Activated CD4-positive, alpha-beta T cell treated with anti-CD3 and anti-CD28 coated beads, Interleukin-2, amount 50 U/mL, for 16 hours (primary cell): ENCODE data around the gene INPPL1.
A peak's percentile ranks its signal among the peaks of the same experiment; 100 is the strongest.

Source experiments
- DNase-seq: peaks from one replicate; pipeline ENCODE4 v3.0.0-alpha.2; 2020

Gene INPPL1

DNA sequence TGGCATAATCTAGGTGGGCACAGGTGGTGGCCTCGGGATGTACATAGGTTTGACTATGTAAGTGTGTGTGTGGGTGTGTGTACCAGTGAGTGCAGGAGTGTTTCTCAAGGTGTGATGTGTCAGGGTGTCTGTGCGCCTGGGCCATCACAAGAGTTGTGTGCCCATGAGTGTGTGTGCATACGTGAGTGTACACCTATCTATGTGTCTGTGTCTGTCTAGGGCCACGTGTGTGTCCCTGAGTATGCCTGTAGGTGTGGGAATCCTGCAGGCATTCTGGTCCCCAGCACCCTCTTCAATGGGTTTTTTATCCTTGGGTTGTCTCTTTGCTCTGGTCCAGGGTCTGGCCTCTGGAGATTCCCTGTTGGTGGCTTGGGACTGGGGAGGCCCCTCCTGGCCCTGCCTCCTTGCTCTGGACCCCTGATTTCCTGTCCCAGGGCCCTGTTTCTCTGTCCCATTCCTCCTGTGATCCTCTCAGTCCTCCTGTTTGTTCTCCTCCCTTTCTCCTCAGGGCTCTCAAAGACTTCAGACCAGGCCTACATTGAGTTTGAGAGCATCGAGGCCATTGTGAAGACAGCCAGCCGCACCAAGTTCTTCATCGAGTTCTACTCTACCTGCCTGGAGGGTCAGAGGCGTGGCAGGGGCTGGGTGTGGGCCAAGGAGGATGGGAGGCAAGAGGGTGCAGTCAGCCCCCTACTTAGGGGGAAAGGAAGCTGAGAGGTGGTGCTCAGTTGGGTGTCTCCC lies 9.4 kb downstream of the INPPL1 start:
- DNase-seq: no peak

DNA sequence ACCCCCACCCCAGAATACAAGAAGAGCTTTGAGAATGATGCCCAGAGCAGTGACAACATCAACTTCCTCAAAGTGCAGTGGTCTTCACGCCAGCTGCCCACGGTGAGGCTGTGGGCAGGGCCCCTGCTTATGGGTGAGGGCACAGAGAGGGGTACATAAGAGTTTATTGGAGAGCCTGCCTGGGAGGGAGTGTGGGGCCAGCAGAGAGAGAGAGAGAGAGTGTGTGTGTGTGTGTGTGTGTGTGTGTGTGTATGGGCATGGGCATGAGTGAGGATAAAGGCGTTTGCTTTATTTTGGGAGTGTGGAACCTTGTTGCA lies 9.9 kb downstream of the INPPL1 start:
- DNase-seq: no peak

DNA sequence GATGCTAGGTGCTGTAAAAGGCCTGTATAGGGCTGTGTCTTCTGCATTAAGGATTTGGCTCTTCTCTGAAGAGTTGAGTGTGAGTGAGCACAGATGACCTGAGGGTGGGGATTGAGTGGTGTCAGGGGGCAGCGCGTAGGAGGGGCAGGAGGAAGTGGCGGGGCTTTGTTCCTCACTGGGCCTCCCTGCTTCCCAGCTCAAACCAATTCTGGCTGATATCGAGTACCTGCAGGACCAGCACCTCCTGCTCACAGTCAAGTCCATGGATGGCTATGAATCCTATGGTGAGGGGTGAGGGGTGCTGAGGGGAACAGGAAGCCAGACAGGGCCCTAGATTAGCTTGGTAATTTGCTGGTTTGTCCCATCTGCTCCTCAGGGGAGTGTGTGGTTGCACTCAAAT lies 10.4 kb downstream of the INPPL1 start:
- no peak for DNase-seq

DNA sequence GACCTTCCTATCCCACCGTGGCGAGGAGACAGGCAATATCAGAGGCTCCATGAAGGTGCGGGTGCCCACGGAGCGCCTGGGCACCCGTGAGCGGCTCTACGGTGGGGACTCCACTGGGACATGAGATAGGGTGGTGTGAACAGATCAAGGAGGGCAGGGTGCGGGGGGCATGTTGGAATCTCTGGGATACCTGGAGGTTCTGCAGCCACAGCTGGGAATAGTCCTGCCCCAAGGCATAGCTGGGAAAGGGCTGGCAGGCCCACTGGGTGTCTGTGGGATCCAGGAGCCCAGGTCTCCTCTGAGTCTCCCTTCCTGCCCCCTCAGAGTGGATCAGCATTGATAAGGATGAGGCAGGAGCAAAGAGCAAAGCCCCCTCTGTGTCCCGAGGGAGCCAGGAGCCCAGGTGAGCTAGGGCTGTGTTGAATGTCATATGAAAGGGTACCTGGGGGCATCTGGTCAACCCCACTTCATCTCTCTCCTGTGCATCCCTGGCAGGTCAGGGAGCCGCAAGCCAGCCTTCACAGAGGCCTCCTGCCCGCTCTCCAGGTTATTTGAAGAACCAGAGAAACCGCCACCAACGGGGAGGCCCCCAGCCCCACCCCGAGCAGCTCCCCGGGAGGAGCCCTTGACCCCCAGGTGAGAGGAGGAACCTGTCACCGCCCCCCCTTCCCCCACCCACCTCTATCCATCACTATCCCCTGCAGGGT lies 10.9 kb downstream of the INPPL1 start:
- DNase-seq: no peak

DNA sequence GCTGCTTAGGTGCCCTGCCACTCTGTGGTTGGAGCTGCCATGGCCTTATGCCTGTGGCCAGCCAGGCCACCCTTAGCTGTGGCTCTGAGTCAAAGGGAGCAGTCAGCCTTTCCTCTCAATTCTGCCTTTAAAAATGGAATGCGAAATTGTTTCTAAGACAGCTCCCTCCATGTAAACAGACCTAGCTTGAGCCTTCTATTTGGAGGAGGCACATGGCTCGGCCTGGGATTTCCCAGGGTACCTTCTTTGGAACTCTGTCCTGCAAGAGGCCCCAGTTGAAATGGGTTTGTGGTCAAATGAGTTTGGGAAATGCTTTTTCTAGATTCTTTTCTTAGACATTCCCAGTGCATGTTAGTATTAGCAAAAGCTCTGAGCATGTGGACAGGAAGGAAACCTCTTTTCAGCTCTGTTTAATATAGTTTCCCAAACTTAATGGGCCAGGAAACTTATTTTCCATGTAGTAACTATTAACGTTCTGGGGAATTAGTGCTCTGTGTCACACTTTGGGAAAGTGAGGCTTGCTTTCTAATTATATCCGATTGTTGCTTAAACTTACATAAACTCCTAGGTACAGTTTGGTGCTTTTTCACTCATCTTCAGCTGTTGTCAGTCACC lies 11.6 kb downstream of the INPPL1 start:
- DNase-seq: no peak

DNA sequence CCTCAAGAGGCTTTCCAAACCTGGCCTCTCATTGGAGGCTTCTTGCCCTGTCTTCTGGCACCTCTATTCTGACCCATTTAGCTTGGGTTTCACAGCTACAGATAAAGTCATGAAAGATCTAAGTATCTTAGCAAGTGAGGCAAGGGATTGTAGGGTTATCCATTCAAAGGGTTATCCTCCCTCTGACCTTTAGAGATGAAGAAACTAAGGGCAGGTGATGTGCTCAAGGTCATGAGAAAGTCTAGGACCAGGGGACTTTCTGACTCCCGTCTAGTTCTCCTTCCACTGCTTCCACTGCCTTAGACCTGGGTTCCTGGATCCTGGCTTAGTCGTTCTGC lies 12.2 kb downstream of the INPPL1 start:
- DNase-seq: no peak

DNA sequence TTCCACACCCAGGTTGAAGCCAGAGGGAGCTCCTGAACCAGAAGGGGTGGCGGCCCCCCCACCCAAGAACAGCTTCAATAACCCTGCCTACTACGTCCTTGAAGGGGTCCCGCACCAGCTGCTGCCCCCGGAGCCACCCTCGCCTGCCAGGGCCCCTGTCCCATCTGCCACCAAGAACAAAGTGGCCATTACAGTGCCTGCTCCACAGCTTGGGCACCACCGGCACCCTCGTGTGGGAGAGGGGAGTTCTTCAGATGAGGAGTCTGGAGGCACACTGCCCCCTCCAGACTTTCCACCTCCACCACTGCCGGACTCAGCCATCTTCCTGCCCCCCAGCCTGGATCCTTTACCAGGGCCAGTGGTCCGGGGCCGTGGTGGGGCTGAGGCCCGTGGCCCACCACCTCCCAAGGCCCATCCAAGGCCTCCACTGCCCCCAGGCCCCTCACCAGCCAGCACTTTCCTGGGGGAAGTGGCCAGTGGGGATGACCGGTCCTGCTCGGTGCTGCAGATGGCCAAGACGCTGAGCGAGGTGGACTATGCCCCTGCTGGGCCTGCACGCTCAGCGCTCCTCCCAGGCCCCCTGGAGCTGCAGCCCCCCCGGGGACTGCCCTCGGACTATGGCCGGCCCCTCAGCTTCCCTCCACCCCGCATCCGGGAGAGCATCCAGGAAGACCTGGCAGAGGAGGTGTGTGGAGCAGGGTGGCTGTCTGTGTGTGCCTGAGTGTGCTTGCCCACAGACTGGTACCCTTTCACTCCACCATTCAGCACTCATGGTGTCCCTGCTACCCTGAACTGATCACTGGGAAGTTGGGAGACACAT lies 12.8 kb downstream of the INPPL1 start:
- DNase-seq: no peak

DNA sequence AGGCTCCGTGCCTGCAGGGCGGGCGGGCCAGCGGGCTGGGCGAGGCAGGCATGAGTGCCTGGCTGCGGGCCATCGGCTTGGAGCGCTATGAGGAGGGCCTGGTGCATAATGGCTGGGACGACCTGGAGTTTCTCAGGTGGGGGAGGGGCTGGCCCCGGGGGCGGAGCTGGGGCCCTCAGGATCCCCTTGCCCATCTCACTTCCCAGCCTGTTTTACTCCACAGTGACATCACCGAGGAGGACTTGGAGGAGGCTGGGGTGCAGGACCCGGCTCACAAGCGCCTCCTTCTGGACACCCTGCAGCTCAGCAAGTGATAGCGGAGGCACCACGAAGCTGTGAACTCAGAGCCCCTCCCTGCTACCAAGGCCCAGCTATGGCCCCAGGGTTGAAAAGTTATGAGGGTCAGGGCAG lies 13.5 kb downstream of the INPPL1 start:
- DNase-seq: peak; percentile 62

DNA sequence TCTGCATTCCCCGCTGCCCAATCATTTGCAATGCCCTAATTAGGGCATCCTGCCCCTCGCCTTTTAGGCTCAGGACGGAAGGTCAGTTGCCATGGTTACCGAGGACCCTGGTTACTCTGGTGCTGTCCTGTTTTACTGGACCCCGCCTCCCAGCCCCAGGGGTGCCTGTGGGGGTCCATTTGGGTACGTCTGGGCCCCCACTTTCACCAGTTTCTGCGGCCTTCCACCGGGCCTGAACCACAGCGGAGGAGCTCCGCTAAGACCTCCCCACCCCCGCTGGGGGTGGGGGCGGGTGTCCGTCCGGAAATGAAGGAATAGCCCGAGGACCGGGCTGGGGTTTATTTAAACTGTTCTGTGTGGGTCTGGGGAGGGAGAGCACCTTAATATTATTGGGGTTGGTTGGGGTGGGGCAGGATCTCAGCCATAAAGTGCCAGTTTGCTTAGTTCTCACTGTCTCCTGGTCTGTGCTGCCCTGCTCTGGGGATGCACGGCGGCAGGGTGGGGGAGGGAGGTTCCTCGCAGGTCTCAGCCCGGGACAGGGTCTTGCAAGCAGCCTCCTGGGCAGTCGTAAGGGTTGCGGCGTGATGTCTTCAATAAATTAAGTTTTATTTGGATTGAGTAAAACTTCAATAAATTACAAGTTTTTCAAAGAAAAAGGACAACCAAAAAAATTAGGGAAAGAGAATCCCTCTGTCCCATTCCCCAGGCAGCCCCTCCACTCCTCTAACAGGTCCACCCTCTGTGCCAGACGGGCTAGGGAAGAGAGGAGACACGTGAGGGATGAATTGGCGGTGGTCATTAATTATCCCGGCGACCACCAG lies 14.1 kb downstream of the INPPL1 start:
- no peak for DNase-seq

DNA sequence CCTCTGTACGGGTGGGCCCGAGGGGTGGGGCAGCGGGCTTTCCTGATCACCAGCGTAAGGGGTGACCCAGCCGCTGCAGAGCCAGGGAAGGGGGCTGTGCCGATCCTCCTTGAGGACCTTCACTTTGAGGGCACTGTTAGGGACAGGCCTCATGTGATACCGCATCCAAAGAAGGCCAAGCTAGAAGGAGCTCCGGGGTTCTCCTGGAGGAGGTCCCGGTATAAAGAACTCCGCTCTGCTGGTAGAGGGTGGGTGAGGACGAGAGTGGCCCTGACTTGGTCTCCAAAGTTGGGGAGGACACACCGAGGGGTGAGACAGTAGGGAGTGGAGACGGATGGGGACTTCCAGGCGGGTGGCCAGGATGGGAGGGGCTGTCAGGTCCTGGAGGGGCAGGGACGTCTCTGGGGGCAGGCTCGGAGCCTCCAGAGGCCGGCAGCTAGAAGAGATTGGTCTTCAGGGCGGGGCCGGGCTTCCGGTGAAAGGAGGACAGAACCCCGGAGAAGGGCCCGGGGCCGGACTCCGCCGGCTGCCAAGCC lies 14.8 kb downstream of the INPPL1 start:
- DNase-seq: peak; percentile 5

DNA sequence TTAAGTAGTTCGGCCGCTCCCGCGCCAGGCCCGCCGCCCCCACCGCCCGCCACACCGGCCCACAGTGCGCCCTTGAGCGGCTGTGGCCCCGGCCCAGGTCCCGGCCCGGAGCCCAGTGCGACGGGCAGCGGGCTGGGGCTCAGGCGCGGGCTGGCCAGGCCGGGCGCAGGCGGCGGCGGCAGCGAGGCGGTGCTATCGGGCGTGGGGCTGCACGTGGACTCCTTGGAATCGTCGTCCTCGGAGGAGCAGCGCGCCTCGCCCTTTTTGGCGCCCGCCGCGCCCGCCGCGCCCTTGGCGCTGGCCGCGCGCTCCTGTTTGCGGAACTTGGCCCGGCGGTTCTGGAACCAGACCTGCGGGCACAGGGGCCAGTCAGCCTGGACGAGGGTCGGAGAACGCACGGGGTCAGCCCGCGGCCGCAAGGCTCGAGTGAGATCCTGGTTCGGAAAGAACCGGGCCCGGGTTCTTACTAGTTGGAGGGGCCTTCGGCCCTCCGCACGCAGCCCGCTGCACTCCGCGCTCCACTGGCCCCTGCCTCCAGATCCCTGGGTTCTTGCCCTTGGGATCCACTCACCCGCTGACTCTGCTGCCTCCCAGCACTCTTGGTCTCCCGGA lies 15.4 kb downstream of the INPPL1 start:
- no peak for DNase-seq

DNA sequence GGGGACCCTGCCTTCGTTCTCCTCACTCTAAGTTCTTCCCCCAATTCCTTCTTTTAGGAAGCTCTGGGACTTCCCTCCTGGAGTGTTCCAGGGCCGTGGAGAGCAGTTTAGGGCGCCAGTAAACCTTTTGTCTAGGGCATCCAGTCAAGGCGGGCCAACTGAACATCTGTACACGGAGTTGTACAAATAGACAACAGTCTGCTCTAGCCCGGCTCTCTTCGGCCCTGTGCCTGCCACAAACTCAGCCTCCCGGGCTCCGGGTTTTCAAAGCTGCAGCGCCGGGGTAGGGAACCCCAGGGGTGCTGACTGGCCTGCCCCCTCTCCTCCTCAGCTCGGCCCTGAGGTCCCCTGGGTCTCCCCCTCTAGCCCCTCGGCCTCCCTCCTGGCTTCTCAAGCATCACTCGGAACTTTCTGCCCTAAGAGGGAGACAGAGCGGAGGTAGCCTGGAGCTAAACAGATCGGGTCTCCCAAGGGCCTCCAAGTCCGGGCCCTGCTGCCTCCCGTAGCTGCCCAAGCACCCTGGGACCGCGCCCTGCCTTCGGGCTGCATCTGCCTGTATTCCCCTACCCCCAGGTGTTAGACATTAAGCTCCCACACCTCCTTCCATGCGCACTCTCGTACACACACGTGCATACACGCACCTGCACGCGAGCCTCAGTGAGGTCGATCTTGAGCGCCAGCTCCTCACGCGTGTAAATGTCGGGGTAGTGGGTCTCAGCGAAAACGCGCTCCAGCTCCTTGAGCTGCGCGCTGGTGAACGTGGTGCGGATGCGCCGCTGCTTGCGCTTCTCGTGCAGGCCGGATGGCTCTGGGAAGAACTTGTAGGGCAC lies 16.1 kb downstream of the INPPL1 start:
- DNase-seq: no peak

DNA sequence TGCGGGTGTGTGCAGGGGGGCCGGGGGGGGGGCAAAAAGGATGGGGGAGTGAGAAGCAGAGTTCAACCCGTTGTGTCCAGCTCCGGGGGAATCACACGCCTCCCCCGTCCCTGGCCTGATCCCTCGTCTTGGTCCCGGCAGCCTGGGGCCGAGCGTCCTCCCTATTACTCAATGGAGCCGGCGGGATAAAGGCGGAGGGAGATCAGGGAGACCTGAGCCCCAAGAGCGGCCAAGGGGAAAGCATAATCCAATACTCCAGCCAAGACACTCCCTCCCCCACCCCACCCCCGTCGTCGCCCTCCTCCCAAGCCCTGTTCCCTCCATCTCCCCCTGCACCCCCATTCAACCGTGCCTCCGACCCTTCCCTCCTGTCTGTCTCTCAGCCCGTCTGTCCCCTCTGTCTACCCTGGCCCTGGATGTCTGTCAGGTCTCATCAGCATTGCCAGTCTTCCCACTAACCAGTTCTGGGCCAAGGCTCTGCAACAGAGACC lies 16.8 kb downstream of the INPPL1 start:
- no peak for DNase-seq

DNA sequence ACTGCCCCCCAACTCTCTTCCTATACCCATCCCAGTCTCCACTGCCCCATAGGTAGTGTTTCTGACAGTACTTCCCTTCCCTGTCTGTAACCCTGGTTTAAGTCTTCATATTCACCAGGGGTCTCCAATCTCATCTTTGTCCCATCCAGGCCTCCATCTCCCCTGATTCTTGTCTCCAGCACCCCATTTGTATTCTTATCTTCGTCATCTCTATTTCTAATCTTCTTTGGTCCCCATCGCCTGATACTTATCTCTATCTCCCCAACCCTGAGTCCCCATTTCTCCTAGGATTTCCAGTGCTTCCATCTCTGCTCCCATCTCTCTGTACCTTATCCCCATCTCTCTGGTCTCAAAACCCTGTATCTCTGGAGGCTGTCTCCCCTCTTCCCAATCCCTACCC lies 17.6 kb downstream of the INPPL1 start:
- no peak for DNase-seq

DNA sequence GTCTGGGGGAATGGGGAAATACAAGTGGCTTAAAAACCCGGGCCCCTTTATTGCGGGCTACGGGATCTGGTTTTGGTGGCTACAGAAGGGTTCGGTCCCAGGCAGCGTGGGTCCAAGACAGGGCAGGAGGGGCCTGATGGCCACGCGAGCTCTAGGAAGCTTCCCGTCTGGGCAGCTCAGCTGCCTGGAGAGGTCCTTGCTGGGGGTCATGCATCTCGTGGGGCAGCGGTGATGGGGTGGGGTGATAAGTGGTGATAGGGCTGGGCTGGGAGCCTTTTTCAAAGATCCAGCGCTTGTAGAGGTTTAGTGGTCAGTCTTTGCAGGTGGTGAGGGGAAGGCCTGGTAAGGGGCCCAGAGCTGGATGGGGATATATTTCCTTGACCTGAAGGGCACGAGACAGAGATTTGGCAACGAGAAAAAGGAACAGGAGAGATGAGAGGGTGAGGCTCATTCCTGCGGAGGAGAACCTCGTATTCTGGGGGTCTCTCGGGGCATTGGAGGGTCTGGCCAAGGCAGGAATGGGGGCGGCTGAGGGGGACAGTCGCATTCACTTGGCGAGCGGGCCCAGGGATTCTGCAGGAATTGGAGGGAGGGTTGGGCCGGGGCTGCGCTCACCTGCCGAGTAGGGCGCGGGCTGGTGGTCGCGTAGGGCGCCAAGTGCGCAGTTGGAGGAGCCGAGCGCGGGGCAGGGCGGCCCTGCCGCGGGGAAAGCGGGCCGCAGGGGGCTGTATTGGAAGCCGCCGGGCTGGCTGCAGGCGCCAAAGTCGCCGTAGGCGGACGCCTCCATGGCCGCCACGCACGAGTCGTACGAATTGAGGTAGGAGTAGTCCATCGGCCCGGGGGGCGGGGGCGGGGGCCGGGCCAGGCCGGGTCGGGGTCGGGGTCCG lies 18.8 kb downstream of the INPPL1 start:
- DNase-seq: no peak

DNA sequence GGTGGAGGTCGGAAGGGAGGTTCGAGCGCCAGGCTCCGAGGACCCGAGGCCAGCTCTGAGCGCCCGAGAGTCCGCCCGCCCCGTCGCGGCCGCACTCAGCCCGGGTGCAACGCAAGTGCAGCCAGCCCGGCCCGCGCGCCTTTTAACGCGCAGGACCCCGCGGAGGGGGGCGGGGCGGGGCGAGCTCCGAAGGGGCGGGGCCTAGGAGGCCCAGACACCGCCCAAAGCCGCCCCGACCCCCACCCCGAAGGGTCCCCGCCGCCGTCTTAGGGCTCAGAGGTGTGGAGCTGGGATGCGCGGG lies 19.4 kb downstream of the INPPL1 start, which contains the start of gene PHOX2A:
PHOX2A (minus strand) TSS at position 117 of the 301 bp plus-strand sequence. CDS start 172 bp downstream, outside the sequence.
- DNase-seq: no peak

DNA sequence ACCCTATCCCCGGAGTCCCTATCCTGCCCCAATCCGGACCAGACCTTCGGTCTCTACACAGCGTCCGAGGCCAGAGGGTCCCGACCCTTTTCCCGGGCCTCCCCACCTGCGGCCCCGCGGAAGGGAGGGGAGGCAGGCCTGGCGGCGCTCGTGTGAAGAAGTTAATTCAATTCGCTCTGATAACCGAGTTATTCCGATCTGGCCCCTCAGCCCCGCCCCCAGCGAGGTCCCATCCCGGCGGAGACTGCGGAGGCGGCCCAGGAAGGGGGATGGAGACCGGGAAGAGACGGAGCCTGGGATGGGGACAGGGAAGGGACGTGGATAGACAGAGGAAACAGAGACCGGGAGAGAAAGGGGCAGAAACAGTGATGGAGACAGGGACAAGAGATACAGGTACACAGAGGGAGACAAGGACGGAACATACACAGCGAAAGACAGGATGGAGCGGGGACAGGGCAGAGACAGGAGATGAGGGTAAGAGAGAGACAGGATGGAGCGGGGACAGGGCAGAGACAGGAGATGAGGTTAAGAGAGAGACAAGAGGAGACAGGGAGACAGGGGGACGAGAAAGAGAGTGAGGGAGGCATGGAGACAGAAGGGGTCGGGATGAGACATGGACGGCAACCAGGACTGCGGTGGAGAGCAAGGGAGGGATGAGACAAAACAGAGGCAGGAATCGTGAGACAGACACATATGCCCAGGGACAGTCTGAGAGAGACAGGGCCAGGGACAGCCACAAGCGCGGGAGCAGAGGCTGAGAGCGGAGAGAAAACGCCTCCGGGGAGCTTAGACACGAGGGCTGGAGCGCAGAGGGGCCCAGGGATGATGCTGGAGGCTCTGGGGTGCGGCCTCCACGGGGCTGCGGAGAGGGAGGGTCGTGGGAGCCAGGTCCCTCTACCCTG lies 20.0 kb downstream of the INPPL1 start:
- no peak for DNase-seq

DNA sequence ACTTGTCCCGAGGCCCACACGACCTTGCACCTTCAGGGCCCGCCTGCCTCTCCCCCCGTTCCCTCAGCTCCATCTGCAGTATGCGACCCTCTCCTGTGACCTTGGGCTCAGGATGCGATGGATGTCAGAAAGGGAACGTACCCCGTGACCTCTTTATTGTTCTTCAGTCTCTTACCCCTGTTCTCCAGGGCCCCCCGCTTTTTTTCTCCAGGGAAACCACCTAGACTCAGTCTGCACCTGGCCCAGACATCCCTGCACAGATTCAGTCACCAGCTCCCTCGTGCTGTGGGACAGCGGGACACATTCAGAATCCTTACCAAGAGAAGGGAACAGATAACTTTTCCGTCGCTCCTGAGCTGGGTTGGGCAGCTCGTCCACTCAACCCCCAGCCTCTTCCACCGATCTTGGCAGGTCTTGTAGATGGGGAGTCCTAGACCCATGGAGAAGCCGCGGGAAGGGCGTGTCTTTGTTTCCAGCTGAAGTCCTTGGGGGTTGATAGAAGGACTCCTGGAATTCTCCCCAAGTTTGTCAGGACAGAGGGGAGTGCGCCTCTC lies 20.8 kb downstream of the INPPL1 start:
- DNase-seq: no peak
